Fibroblast of pulmonary artery (primary cell): ENCODE measurements around the gene DCTN2.

Experiments used
- DNase-seq: peaks from one replicate; pipeline ENCODE4 v3.0.0-alpha.2; 2010; ENCODE audit warnings: low read depth
- H3K4me3 ChIP-seq: replicated peaks from 2 replicates; pipeline ENCODE4 v1.5.1; 2011; ENCODE audit warnings: low read depth, mild to moderate bottlenecking, control low read depth, low read length, moderate library complexity
- TF ChIP-seq, protein P1 (sequence below): IDR thresholded peaks from 2 replicates; pipeline ENCODE4 v1.5.1; 2011; ENCODE audit warnings: mild to moderate bottlenecking, control low read depth, low read length, inconsistent platforms; ENCODE audit errors: missing control alignments

DCTN2 gene

DNA sequence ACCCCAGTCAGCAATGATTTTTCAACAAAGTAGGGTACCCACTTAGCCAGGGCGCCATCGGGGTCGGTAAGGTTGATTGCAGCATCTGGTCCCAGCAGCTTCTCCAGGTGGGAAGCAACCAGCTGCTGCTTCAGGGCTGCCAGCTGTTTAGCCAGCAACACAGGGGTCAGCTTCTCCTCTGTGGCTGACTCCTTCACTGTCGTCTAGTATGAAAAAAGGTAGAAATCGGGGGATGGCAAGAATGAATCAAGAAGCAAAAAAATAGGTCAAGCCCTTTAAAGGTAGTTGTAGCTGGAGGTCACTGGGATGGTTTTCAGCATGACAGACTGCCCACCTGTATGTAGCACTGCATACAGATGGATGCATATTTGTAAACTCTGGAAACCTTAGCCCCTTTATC lies 12.7 kb downstream of the DCTN2 start:
- DNase-seq: no peak
- no peak overlapping the region for H3K4me3 ChIP-seq
- TF ChIP-seq, protein P1, sequence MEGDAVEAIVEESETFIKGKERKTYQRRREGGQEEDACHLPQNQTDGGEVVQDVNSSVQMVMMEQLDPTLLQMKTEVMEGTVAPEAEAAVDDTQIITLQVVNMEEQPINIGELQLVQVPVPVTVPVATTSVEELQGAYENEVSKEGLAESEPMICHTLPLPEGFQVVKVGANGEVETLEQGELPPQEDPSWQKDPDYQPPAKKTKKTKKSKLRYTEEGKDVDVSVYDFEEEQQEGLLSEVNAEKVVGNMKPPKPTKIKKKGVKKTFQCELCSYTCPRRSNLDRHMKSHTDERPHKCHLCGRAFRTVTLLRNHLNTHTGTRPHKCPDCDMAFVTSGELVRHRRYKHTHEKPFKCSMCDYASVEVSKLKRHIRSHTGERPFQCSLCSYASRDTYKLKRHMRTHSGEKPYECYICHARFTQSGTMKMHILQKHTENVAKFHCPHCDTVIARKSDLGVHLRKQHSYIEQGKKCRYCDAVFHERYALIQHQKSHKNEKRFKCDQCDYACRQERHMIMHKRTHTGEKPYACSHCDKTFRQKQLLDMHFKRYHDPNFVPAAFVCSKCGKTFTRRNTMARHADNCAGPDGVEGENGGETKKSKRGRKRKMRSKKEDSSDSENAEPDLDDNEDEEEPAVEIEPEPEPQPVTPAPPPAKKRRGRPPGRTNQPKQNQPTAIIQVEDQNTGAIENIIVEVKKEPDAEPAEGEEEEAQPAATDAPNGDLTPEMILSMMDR: no peak

DNA sequence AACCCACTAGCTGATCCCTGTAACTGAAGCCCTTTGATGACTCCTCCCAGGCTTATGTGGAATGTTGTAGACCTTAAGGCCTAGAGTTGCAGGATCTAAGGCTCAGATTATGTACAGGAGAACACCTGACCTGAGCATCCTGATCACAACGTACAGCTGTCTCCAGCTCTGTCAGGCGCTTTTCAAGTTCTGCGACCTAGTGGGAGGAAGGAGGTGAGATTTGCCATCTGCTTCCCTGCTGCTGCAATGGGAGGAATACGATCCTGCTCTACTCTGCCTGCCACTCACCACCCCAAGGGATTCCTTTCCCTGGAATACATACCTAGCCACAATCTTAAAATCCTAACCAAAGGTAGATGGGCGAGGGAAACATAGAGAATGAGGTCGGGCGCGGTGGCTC lies 13.9 kb downstream of the DCTN2 start:
- TF ChIP-seq, protein P1: no peak

DNA sequence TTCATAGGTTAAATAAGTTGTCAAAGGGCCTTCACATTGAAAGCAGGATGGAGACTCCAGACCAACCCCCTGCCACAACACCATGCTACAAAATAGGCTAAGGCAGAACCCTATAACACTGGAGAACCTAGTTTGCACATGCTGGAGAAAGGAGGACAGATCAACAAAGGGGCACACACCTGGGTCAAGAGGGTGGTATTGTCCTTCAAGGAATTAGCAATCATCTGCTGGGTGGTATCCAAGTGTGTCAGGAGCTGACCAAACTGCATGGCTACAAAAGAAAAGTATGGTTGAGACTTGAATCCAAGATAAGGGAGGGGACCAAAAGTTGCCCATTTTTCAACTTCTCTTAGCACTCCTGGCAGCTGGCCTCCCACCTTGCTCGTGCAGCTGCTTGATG lies 15.2 kb downstream of the DCTN2 start:
- TF ChIP-seq, protein P1: no peak
- no peak overlapping the region for H3K4me3 ChIP-seq
- DNase-seq: no peak

More for the DNA sequence above, 13.9 kb downstream of the DCTN2 start:
- no peak for DNase-seq
- no peak overlapping the region for H3K4me3 ChIP-seq

DNA sequence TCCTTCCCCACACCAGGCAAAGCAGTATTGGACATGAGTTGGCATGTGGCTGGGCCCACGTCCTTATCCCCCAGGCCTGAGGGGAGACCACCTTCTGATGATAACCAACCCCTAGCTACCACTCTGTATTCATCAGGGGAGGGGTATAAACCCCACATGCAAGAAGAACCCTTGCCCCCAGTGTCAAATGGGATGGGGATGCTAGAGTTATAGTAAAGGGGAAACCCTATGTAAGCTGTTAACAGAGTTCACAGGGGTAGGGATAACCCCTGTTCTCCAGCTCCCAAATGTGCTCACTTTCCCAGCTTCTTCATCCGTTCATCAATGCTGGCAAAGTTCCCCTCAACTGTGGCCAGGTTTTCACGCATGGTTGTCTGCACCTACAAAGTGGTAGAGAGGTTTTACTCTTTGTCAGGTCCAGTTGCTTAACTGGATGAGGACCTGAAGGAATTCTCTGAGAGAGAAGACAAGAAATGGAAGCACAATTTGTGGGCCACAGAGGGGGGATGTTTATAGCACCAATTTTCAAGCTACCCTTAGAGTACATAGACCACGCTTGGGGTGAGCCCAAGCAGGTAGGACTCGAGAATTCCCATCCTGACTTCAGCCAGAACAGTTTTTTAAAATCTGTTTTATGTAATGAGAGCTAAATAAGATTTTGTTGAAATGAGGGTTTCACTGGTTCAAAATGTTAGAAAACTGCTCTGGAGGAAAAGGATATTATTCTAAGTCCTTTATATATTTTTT lies 16.4 kb downstream of the DCTN2 start:
- TF ChIP-seq, protein P1: no peak
- DNase-seq: no peak
- no peak overlapping the region for H3K4me3 ChIP-seq

DNA sequence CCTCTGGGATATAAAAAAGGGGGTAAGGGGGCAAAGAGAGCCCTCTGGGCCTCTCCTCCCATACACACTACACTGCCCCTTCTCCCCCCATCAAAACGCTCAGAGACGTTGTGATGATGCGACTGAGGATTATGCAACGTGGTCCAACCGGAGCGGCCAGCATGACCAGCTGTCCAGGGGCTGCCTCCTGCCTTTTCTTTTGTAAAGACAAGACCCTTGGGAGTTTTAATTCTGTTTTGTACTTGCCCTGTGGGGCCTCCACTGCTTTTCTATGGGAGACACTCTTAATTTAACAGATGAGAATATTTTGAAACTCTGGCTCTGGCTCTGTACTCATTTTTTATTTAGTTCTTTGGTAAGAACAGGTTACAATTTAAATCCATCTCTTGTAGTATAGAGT lies 17.2 kb downstream of the DCTN2 start:
- DNase-seq: no peak
- no peak overlapping the region for H3K4me3 ChIP-seq
- TF ChIP-seq, protein P1: no peak

DNA sequence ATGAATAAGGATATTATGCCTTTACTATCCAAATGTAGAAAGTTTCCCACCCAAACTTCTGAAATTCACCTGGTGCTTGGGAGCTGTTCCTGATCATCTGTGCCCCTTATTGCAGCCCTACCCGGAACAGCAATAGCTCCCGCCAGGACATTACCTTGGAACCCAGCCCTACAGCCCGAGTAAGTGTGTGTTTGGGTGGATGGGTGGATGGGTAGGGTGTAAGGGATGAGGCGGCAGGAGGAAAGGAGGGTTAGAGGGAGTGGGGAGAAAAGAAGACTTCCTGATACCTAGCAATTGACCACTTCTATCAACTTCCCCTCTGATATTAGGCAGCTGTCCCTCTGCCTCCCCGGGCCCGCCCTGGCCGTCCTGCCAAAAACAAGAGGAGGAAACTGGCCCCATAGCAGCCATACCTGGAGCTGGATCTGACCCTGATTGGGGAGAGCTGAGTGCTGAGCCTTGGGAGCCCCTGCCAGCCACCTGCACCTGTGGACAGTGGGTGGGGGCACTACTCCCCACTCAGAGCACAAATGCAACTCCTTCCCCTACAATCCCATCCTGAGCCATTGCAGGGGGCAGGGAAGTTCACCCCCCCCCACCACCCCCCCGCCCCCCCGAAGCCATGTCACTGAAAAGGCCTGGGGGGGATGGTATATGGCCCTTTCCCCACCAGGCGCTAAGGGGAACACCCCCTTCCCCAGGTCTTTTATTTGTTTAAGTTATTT lies 18.0 kb downstream of the DCTN2 start:
- no peak overlapping the region for H3K4me3 ChIP-seq
- no peak for DNase-seq
- TF ChIP-seq, protein P1: no peak
